Measurements from ENCODE around the gene DDX52. TPM values are rescaled to one million over a fixed set of nuclear protein-coding genes. Genes with fewer than 3 reads are reported as not detected.
A peak's percentile ranks its signal among the peaks of the same experiment; 100 is the strongest.

DDX52 gene
- total and polyA plus RNA-seq, 2 of the 13 experiments (the other 11 are each of a cell fraction or from before 2014, with no cell fraction given) = 8.9 to 36.1 TPM

GRCh38 chr17:37683454-37683984, 40.3 kb upstream of the DDX52 start (continued):
- TF ChIP-seq NFAT5 (CRISPR knock-in tag; IDR thresholded peaks at IDR 0.05) = no peak
- TF ChIP-seq ZSCAN30 (CRISPR knock-in tag; IDR thresholded peaks at IDR 0.05) = no peak
- TF ChIP-seq SKI (IDR thresholded peaks at IDR 0.05; ENCODE audit: partially characterized antibody) = peak; percentile 35
- TF ChIP-seq SP4 (CRISPR knock-in tag; IDR thresholded peaks at IDR 0.05) = no peak
- TF ChIP-seq NFIB (CRISPR knock-in tag; IDR thresholded peaks at IDR 0.05; ENCODE audit: borderline replicate concordance) = no peak
- TF ChIP-seq POLR2AphosphoS2 (IDR thresholded peaks at IDR 0.05; ENCODE audit: low read depth, low read length) = no peak
- TF ChIP-seq CREB1 (IDR thresholded peaks at IDR 0.05) = no peak
- peak; percentile 77 for TF ChIP-seq CREB1 (CRISPR knock-in tag; IDR thresholded peaks at IDR 0.05)
- TF ChIP-seq TBP (CRISPR knock-in tag; IDR thresholded peaks at IDR 0.05) = no peak
- no peak for TF ChIP-seq RFX3 (CRISPR knock-in tag; IDR thresholded peaks at IDR 0.05)
- no peak for TF ChIP-seq ZFP90 (CRISPR knock-in tag; IDR thresholded peaks at IDR 0.05; ENCODE audit: borderline replicate concordance)
- no peak for TF ChIP-seq MTA3 (CRISPR knock-in tag; IDR thresholded peaks at IDR 0.05)
- no peak for TF ChIP-seq SP2 (CRISPR knock-in tag; IDR thresholded peaks at IDR 0.05)
- no peak for TF ChIP-seq RFXANK (CRISPR knock-in tag; IDR thresholded peaks at IDR 0.05)
- peak; percentile 95 for TF ChIP-seq PHF21A (CRISPR knock-in tag; IDR thresholded peaks at IDR 0.05)
- no peak for TF ChIP-seq ZNF33A (CRISPR knock-in tag; IDR thresholded peaks at IDR 0.05; ENCODE audit: borderline replicate concordance)
- TF ChIP-seq ZBTB14 (CRISPR knock-in tag; IDR thresholded peaks at IDR 0.05) = no peak
- TF ChIP-seq HNRNPUL1 (IDR thresholded peaks at IDR 0.05; ENCODE audit: low read depth, low read length) = no peak
- no peak for TF ChIP-seq RAD51 (IDR thresholded peaks at IDR 0.05; ENCODE audit: borderline replicate concordance)
- no peak for TF ChIP-seq CCDC6 (CRISPR knock-in tag; IDR thresholded peaks at IDR 0.05)
- TF ChIP-seq ZNF629 (CRISPR knock-in tag; conservative IDR thresholded peaks at IDR 0.05) = no peak
- peak; percentile 60; the same call in 1 of the 2 replicates for TF ChIP-seq GATAD2A (CRISPR knock-in tag; IDR thresholded peaks at IDR 0.05)
- TF ChIP-seq POLR2A (IDR thresholded peaks at IDR 0.05; ENCODE audit: insufficient read depth in 1 of 2, low read depth in 2 of 2, low read length in 2 of 2) = no peak
- TF ChIP-seq CBX2 (IDR thresholded peaks at IDR 0.05; ENCODE audit: low read depth, low read length) = no peak
- TF ChIP-seq CBX2 (CRISPR knock-in tag; IDR thresholded peaks at IDR 0.05; ENCODE audit: low read depth) = no peak
- TF ChIP-seq ZBTB2 (CRISPR knock-in tag; IDR thresholded peaks at IDR 0.05; ENCODE audit: low read depth) = no peak
- no peak for TF ChIP-seq GABPA (IDR thresholded peaks at IDR 0.05; ENCODE audit: low read depth, low read length)
- peak; percentile 42; the same call in 1 of the 2 replicates for TF ChIP-seq GABPA (CRISPR knock-in tag; IDR thresholded peaks at IDR 0.05; ENCODE audit: low read depth)

All from HepG2 (cell line).